Chondrocyte (in vitro differentiated cells): ENCODE data around the gene ZYX. TPM values are rescaled to one million over a fixed set of nuclear protein-coding genes. Genes with fewer than 3 reads are reported as not detected.

Experiments used
- DNase-seq: peaks from one replicate; pipeline ENCODE4 v3.0.0; 2021; ENCODE audit warnings: mixed read lengths, low spot score
- H3K27ac Mint-ChIP-seq: one replicate; pipeline ENCODE4 v1.8.0; 2021; ENCODE audit warnings: mild to moderate bottlenecking, moderate library complexity, mixed read lengths; ENCODE audit not compliant: unreplicated experiment
- H3K27me3 Mint-ChIP-seq: 2 replicates; pipeline ENCODE4 v1.8.0; 2021; ENCODE audit warnings: low read depth, mixed read lengths
- H3K36me3 Mint-ChIP-seq: 2 replicates; pipeline ENCODE4 v1.8.0; 2021; ENCODE audit warnings: low read depth, mixed read lengths
- H3K4me1 Mint-ChIP-seq: 2 replicates; pipeline ENCODE4 v1.8.0; 2021; ENCODE audit warnings: low read depth, mild to moderate bottlenecking, mixed read lengths
- H3K4me3 Mint-ChIP-seq: one replicate; pipeline ENCODE4 v1.8.0; 2021; ENCODE audit warnings: mild to moderate bottlenecking, moderate library complexity, mixed read lengths; ENCODE audit not compliant: unreplicated experiment
- H3K9me3 Mint-ChIP-seq: 2 replicates; pipeline ENCODE4 v1.8.0; 2021; ENCODE audit warnings: low read depth, mixed read lengths
- total RNA-seq: library from RNA; stranded (reverse); gene quantifications from 3 replicates; pipeline ENCODE4 v1.2.1, GENCODE V29; 2021
- TF ChIP-seq, protein P1 (sequence below): fragments of 200-600 bp; sonication (generic); IDR thresholded peaks from 2 replicates; pipeline ENCODE4 v1.5.0; 2021; ENCODE audit warnings: antibody characterized with exemption, mild to moderate bottlenecking, moderate library complexity

ZYX gene
- total RNA-seq, 1 donor from 2014 or later: 386 TPM

DNA sequence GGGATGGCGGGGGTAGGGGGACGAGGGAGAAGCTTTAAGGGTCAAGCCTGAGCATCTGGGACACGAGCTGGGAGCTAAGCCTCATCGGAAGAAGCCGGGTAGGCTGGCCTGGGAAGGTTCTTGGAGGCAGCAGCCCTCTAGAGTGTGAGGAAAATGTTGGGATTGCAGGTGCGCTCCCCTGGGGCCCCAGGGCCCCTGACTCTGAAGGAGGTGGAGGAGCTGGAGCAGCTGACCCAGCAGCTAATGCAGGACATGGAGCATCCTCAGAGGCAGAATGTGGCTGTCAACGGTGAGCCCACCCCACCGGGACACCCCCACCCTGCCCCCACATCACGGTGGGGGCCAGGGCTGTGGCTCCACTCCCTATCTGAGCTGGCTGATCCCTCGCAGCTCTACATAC lies 6.9 kb downstream of the ZYX start:
- Mint-ChIP-seq H3K36me3 (peaks cover 32% of the 10 kb centered on the region), H3K4me3 (no peak overlapping the region), H3K4me1 (peaks cover 47% of the 10 kb centered on the region), H3K27ac (no peak overlapping the region), H3K27me3 (no peaks in the 10 kb centered on the region), H3K9me3 (no peaks in the 10 kb centered on the region)
- no peak for DNase-seq
- TF ChIP-seq, protein P1, sequence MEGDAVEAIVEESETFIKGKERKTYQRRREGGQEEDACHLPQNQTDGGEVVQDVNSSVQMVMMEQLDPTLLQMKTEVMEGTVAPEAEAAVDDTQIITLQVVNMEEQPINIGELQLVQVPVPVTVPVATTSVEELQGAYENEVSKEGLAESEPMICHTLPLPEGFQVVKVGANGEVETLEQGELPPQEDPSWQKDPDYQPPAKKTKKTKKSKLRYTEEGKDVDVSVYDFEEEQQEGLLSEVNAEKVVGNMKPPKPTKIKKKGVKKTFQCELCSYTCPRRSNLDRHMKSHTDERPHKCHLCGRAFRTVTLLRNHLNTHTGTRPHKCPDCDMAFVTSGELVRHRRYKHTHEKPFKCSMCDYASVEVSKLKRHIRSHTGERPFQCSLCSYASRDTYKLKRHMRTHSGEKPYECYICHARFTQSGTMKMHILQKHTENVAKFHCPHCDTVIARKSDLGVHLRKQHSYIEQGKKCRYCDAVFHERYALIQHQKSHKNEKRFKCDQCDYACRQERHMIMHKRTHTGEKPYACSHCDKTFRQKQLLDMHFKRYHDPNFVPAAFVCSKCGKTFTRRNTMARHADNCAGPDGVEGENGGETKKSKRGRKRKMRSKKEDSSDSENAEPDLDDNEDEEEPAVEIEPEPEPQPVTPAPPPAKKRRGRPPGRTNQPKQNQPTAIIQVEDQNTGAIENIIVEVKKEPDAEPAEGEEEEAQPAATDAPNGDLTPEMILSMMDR: no peak

GRCh38 chr7:143388491-143389101 lies 7.5 kb downstream of the ZYX start:
- peaks cover 49% of the 10 kb centered on the region for H3K4me1 Mint-ChIP-seq
- peak; percentile 89 for DNase-seq
- H3K4me3 Mint-ChIP-seq: no peak overlapping the region
- no peaks in the 10 kb centered on the region for H3K27me3 Mint-ChIP-seq
- TF ChIP-seq, protein P1: no peak
- peaks cover 31% of the 10 kb centered on the region for H3K36me3 Mint-ChIP-seq
- no peak overlapping the region for H3K27ac Mint-ChIP-seq
- H3K9me3 Mint-ChIP-seq: no peaks in the 10 kb centered on the region

DNA sequence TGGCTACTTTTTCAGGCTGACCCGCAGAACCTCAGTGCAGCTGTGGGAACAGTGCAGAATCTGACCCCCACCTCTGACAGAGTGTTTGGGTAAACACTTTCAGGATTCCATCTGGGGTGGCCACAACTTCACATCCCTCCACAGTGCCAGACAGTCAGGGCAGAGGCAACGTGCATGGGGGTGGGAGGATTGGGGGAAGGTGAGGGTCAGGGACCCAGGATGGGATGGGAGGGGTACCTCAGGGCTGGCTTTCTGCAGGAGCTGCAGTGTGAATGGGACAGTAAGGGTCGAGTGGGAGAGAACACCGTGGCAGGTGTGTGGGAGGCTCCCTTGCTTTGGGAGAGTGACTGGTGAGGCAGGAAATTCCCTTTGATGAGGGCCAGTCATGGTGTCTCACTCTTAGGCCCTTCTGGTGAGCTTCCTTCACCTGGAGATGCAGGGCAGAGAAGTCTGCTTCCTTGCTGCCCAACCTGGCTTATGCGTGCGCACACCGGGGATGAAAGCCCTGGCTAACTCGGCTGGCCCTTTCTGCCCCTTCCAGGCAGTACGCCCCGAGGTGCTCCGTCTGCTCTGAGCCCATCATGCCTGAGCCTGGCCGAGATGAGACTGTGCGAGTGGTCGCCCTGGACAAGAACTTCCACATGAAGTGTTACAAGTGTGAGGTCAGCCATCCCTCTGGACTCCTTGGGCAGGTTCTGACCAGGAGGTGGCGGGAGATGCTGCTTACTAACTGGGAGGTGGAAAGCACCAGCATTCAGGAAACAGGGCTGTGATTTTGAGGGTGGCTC lies 8.4 kb downstream of the ZYX start:
- peaks cover 31% of the 10 kb centered on the region for H3K36me3 Mint-ChIP-seq
- TF ChIP-seq, protein P1: peak; percentile 12
- no peaks in the 10 kb centered on the region for H3K27me3 Mint-ChIP-seq
- DNase-seq: no peak
- H3K9me3 Mint-ChIP-seq: no peaks in the 10 kb centered on the region
- H3K4me1 Mint-ChIP-seq: peaks cover 49% of the 10 kb centered on the region
- H3K27ac Mint-ChIP-seq: peak overlapping the region; percentile 50
- H3K4me3 Mint-ChIP-seq: peak overlapping the region; percentile 6

GRCh38 chr7:143390104-143390772 lies 9.1 kb downstream of the ZYX start:
- H3K4me3 Mint-ChIP-seq: peak overlapping the region; percentile 6
- no peak for DNase-seq

More at GRCh38 chr7:143390104-143390772, 9.1 kb downstream of the ZYX start:
- H3K9me3 Mint-ChIP-seq: no peaks in the 10 kb centered on the region
- H3K36me3 Mint-ChIP-seq: peaks cover 31% of the 10 kb centered on the region
- no peaks in the 10 kb centered on the region for H3K27me3 Mint-ChIP-seq
- H3K4me1 Mint-ChIP-seq: peaks cover 49% of the 10 kb centered on the region
- TF ChIP-seq, protein P1: no peak
- H3K27ac Mint-ChIP-seq: peak overlapping the region; percentile 50
